ENCODE data around the gene MYH15.

MYH15 gene

DNA sequence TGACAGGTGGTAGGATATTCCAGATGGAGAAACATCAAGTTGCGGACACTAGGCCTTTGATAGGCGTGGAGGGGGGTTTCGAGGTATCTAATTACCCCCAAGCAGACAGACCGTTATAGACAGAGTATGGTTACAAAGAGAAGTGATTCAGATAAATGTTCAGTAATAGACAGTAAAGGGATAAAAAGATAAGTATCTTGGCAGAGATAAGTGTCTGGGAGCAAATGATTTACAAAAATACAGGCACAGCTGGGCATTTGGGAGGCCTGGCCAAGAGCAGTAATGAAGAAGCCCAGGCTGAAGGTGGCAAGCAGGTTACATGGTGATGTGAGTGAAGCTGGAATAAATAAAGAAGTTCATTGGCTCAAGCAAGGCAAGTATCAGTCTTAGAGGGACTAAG, 659 bp upstream of the MYH15 start:
- DNase-seq, result no peak

GRCh38 chr3:108509871-108510270, 525 bp downstream of the MYH15 start:
- DNase-seq, result no peak

- no peak for DNase-seq
Measured at GRCh38 chr3:108509263-108509662, 1.1 kb downstream of the MYH15 start.

DNA sequence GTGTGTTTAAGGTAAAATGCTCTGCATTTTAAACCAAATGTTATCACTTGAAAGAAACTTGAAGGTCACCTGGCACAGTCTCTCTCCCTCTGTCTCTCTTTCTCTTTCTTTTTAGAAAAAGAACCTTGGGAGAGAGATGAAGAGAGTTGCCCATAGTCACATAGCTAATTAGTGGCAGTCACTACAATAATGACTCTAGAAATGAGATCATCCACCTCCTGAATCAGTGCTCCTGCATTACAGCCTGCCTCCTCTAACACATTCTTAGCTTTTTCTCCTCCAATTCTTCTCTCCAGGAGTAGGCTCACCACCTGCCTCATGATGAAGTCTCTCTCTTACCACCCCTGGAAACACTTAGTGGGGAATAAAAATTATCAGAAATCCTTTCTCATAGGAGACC, 2.5 kb downstream of the MYH15 start:
- no peak for DNase-seq

- DNase-seq, result no peak
Measured at GRCh38 chr3:108505811-108506210, 4.6 kb downstream of the MYH15 start.

DNA sequence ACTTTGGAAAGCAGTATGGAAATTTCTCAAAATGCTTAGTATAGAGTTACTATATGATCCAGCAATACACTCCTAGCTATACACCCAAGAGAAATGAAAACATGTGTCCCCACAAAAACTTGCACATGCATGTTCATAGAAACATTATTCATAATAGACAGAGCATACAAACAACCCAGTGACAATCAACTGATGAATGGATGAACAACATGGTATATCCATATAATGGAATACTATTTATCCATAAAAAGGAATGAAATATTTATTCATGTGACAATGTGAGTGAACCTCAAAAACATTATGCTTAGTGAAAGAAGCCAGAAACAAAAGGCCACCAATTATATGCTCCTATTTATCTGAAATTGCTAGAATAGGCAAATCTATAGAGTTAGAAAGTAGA, 6.7 kb downstream of the MYH15 start:
- DNase-seq, result no peak

DNA sequence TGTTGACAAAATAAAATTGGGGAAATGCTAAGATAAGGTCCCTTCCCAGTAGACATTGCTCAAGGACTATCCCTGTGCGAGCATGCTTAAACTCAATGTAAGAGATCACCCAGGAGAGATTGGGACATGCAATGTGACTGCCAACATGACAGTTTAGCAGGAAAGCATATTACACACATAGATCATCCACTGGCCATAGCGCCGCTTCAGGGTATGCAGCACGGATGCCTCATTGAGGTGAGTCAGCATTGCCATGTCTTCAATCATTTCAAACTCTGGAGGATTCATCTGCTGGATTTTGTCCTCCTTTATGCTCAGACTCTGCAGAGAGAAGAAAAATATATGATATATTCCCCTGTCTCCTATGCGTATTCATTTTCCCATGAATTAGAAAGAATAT, 8.9 kb downstream of the MYH15 start:
- DNase-seq, result no peak

- no peak for DNase-seq
Measured at GRCh38 chr3:108500728-108501127, 9.7 kb downstream of the MYH15 start.

DNA sequence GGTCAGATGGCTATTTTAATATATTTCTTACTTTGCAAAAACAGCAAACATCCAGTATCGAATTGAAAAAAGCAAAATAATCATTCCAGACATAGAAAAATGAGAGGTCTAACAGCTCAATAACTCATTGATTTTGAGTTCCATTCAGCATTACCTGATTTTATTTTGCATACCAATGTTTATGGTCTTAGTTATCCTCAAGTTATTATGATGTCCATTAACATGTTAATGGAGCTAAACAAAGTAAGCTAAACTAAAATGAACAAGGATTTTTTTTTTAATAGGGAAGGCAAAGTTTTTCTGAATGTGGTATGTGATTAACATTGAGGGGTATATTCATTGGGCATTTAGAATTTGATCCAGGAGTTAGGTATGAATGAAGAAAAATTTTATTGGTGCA, 13.1 kb downstream of the MYH15 start:
- DNase-seq, result no peak

DNA sequence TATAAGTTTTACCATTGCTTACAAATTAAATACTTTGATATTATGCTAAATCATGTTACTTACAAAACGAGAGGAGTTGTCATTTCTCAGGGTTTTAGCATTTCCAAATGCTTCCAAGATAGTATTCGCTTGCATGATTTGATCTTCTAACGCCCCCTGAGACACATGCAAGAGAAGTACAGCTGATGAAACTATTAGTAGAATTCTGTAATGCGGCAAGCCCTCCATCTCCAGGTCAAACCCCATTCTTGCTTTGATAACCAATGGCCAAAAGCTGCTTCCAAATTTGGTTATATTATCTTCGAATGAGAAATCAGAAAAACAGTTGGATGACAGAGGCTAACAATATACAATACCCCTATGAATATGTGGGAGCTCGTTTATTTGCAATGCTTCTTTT, 14.7 kb downstream of the MYH15 start:
- no peak for DNase-seq

DNA sequence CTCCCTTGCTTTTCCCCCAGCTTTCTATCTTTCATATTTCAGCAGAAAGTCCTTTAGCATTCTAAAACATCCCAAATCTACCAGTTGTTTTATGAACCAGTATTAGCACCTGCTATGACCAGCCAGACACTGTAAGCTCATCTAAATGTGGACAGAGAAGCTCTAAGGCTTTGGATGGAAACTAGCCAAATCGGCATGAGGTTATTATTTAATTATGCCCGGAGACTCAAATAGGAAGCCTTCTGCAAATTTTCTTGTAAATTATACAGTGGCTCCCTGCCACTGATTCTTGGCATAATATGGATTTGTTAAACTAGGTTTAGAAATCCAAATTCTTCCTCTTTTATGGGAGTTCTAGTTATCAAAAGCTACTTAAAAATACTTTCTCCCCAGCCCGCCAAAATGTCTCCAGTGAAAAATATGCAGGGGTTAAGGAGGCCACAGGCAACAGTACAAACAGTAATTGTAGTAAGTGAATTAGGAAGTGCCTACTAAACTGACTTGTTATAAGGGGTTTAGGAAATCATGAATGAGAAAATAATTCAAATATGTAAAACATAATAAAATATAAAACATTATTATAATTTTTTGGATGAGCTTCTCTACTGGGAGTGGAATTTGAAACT, 15.4 kb downstream of the MYH15 start:
- DNase-seq, result no peak

GRCh38 chr3:108493862-108494261, 16.5 kb downstream of the MYH15 start:
- peak in 4 of 56 donors; percentile 3 to 15 (median 10) for DNase-seq

DNA sequence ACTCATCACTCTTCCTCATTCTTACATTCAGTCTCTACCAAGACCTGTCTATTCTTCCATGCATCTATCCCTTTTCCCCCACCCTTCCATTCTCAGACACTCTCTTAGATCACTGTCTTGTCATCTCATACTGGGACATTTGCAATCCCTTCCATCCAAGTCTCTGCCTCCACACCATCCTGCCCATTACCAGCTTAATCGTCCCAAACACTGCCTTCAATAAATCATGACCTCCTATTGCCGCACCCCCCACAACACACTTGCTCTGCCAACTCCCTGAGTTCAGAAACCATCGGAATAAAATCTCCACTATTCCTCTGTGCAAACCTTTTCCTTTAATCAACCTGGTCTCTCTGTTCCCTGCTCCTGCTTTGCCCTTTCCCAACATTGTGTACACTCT, 18.9 kb downstream of the MYH15 start:
- no peak for DNase-seq

- peak in 13 of 56 donors; percentile 7 to 70 (median 18) for DNase-seq
Measured at GRCh38 chr3:108489776-108490175, 20.6 kb downstream of the MYH15 start.

DNA sequence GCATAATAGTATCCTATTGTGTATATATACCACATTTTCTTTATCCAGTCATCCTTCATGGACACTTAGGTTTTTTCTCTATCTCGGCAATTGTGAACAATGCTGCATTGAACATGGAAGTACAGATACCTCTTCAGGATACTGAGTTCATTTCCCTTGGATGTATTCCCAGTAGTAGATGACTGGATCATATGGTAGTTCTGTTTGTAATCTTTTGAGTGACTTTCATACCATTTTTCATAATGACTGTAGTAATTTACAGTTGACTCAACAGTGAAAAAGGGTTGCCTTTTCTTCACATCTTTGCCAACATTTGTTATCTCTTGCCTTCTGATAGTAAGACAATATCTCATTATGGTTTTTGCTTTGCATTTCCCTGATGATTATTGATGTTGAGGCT, 21.8 kb downstream of the MYH15 start:
- DNase-seq, result no peak

DNA sequence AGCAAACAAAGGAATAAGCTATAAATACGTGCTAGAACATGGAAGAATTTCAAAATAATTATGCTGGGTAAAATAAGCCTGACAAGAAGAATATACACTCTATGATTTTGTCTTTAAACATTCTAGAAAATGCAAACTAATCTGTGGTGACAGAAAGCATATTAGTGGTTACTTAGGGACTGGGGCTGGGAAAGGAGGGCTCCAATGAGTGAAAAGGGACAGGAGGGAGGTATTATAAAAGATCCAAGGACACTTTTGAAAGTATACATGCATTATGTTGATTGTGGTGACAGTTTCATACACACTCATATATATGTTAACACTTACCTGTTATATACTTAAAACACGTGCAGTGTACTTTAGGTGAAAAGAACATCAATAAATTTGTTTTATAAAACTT, 23.0 kb downstream of the MYH15 start:
- DNase-seq, result no peak

DNA sequence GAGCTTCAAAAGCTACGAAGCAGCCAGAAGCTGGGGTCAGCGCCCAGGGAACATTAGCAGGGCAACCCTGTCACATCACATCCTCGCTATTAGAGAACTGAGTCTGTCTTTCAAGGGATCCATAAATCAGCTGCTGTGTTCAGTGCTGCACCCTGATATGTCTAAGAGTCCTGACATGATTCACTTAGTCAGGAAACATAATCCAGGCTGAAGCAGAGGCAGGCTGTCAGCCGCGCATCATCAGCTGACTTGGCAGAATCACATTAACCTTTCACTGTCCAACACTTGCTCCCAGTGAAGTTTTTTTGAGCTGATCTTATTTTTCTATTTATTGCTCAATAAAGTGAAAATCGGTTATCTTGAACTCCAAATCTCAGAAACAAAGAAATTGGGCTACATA, 23.5 kb downstream of the MYH15 start:
- DNase-seq, result peak in 43 of 56 donors; percentile 6 to 73 (median 28)

DNA sequence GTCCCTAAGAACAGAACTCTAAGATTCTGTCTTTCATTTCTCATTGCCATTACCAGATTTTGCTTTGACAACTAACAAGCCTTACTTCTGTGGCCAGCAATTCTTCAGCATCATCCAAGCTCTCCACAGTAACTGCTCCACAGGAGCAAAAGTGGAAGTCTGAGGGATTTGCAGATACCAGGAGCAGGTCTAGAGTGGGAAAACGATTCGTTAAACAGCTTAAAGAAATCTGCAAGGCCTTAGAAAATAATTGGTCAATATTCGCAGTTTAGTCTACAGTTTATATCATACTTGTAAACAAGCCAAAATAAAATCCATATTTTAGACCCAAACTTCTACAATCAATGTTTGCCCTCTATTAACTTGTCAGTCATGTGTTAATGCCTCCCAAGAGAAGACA, 24.1 kb downstream of the MYH15 start:
- DNase-seq, result peak in 2 of 56 donors; percentile 4 to 24

DNA sequence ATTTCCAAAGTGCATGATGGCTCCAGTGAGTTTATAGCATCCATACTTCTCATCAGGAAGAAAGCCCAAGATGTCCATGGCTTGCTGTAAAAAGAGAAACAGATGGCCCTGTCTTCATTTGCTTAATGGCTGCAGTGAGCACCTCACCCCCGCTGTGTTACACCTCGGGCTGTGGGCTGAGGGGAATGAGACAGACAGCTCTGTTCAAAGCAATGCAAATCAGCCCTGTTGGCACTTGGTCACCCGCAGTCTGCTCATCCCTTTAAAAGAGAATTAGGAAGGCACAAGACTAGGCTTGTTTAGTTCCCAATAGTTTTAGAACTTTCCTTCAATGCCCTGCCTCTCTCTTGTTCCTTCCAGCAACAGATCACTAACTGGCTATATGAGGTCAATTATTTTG, 25.2 kb downstream of the MYH15 start:
- DNase-seq, result peak in 3 of 56 donors; percentile 5 to 14 (median 11)

DNA sequence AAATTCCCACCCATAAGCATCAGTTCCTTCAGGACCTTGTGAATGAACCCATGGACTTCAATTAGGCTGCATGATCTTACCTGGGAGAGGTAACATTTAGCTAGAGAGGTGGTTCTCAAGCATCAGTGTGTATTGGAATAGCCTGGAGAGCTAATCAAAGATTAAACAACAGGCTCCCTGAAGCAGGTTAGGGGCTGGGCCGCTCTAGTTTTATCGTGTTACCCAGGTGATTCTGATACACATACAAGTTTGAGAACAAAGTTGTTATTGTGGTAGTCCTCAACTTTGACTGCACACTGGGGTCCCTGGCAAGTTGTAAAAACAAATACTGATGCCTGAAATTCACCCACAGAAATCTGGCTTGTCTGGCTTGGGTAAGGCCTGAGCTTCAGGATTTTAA, 31.2 kb downstream of the MYH15 start:
- DNase-seq, result no peak

DNA sequence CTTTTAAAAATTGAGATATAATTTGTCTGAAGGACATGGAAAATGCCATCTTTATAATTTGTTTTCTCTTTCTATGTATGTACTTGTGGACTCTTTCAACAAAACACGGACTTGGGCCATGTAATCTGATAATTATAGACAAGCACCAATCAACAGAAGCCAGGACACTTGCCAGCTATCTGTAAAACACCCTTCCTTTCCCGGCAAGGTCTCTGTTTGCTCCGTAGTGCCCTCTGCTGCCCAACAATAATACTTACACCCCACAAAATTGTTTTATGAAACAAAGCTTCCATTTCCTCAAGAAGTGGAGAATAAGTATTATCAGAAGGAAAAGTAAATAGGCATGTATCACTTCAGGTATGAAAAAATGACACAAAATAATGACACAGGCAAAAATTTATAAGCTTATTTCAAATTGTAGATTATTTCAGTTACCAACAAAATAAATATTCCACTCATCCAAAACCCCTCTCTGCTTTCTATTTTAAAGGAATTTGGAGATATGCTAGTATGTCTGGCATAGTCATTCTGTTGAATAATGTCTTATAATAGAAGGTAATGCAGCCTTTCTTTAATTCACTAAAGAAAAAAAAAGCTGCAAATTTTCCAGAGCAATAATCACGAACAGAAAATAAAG, 32.8 kb downstream of the MYH15 start:
- peak in 22 of 56 donors; percentile 4 to 53 (median 22) for DNase-seq

GRCh38 chr3:108475220-108475782, 35.1 kb downstream of the MYH15 start:
- DNase-seq, result no peak

GRCh38 chr3:108474581-108474980, 35.8 kb downstream of the MYH15 start:
- no peak for DNase-seq
